HCT116 (cell line): ENCODE results near the gene DLD. TPM values are rescaled to one million over a fixed set of nuclear protein-coding genes. Genes with fewer than 3 reads are reported as not detected.

Experiments used
- ATAC-seq: fragments of 200-7000 bp; cut with Tn5 transposase; 2 replicates; pipeline ENCODE4 v1.9.1; 2020; ENCODE audit warnings: mild to moderate bottlenecking, moderate library complexity
- BruUV-seq: library from RNA; stranded (reverse); fragments of 400-500 nt; replicated peaks from 2 replicates; lab custom pipeline; 2021; lab: Mats Ljungman, UMichigan
- CTCF ChIA-PET: fragments of 300-600 bp; sonication (Branson Sonifier 250); formaldehyde crosslinking; loops from one replicate; lab custom pipeline; 2021; ENCODE audit warnings: antibody characterized with exemption; lab: Charles Lee
- POLR2A ChIA-PET: fragments of 300-600, 350-600 bp; sonication (Branson Sonifier 250); formaldehyde crosslinking; loops from one replicate; lab custom pipeline; 2021; ENCODE audit warnings: antibody characterized with exemption; lab: Charles Lee
- RAD21 ChIA-PET, 2 experiments: fragments of 300-600 bp; sonication (Branson Sonifier 250); formaldehyde crosslinking; loops; one replicate each; lab custom pipeline; 2023; ENCODE audit warnings: low total read pairs in 2 of 2; ENCODE audit not compliant: uncharacterized antibody in 2 of 2, unreplicated experiment in 2 of 2, low non-redundant PET in 1 of 2; lab: Charles Lee
- DNase-seq: peaks from one replicate; pipeline ENCODE4 v3.0.0-alpha.2; 2010; ENCODE audit warnings: low read depth, low spot score
- H2AFZ ChIP-seq: fragments of 200-600 bp; shearing (Covaris generic), sonication (generic); 2 replicates; pipeline ENCODE4 v1.6.1; 2017; ENCODE audit warnings: low read depth, mixed run types, mixed read lengths, antibody characterized with exemption, low read length; ENCODE audit not compliant: poor library complexity, severe bottlenecking
- H3K27ac ChIP-seq: 2 replicates; pipeline ENCODE4 v1.5.1; 2012; ENCODE audit warnings: low read depth, low read length
- H3K27me3 ChIP-seq: fragments of 200-600 bp; sonication (generic); 2 replicates; pipeline ENCODE4 v1.6.1; 2016; ENCODE audit warnings: mixed run types, low read length, mixed read lengths; ENCODE audit not compliant: insufficient read depth
- H3K36me3 ChIP-seq, 2 experiments: fragments of 200-500 bp in 1 of 2; fragments of 200-600 bp in 1 of 2; sonication (Bioruptor generic) in 1 of 2; sonication (generic) in 1 of 2; 2 replicates each; pipeline versions ENCODE4 v1.5.1 to v1.6.1; 2014 to 2016; ENCODE audit warnings: low read length in 2 of 2, inconsistent platforms in 1 of 2, mixed read lengths in 1 of 2, mixed run types in 1 of 2; ENCODE audit not compliant: insufficient read depth in 2 of 2, control insufficient read depth in 1 of 2
- H3K4me1 ChIP-seq, 2 experiments: fragments of 200-600 bp in 1 of 2; sonication (generic) in 1 of 2; 2 replicates each; pipeline versions ENCODE4 v1.5.1 to v1.6.1; 2012 to 2017; ENCODE audit warnings: low read length in 2 of 2, inconsistent platforms in 1 of 2, mild to moderate bottlenecking in 1 of 2, mixed read lengths in 1 of 2, mixed run types in 1 of 2, moderate library complexity in 1 of 2; ENCODE audit not compliant: insufficient read depth in 2 of 2, control insufficient read depth in 1 of 2
- H3K4me2 ChIP-seq: fragments of 200-600 bp; sonication (generic); 2 replicates; pipeline ENCODE4 v1.6.1; 2017; ENCODE audit warnings: mixed run types, low read length, mixed read lengths
- H3K4me3 ChIP-seq, 2 experiments: fragments of 200-600 bp in 1 of 2; sonication (generic) in 1 of 2; replicated peaks in 1 of 2; 2 replicates each; pipeline ENCODE4 v1.5.1; 2011 to 2016; ENCODE audit warnings: low read length in 2 of 2, control low read depth in 1 of 2, low read depth in 1 of 2, mild to moderate bottlenecking in 1 of 2, mixed read lengths in 1 of 2, mixed run types in 1 of 2
- H3K79me2 ChIP-seq: fragments of 200-600 bp; sonication (generic); 2 replicates; pipeline ENCODE4 v1.6.1; 2017; ENCODE audit warnings: mild to moderate bottlenecking, mixed run types, low read length, moderate library complexity, mixed read lengths; ENCODE audit not compliant: insufficient read depth
- H3K9ac ChIP-seq: fragments of 200-600 bp; sonication (generic); 2 replicates; pipeline ENCODE4 v1.6.1; 2016; ENCODE audit warnings: low read length, mixed read lengths
- H3K9me2 ChIP-seq: fragments of 200-600 bp; sonication (generic), shearing (Covaris generic); 2 replicates; pipeline ENCODE4 v1.6.1; 2017; ENCODE audit warnings: mixed run types, mild to moderate bottlenecking, moderate library complexity; ENCODE audit not compliant: insufficient read depth
- H3K9me3 ChIP-seq, 2 experiments: fragments of 200-500 bp in 1 of 2; fragments of 200-600 bp in 1 of 2; sonication (Bioruptor generic) in 1 of 2; sonication (generic) in 1 of 2; 2 replicates each; pipeline ENCODE4 v1.6.1; 2014 to 2017; ENCODE audit warnings: low read length in 2 of 2, mixed read lengths in 2 of 2, inconsistent platforms in 1 of 2, low read depth in 1 of 2, mild to moderate bottlenecking in 1 of 2, mixed run types in 1 of 2, moderate library complexity in 1 of 2; ENCODE audit not compliant: control insufficient read depth in 1 of 2, insufficient read depth in 1 of 2
- H4K20me1 ChIP-seq: fragments of 200-600 bp; sonication (generic), shearing (Covaris generic); 2 replicates; pipeline ENCODE4 v1.6.1; 2017; ENCODE audit warnings: mixed run types, mild to moderate bottlenecking, moderate library complexity; ENCODE audit not compliant: insufficient read depth
- CBX3 ChIP-seq: IDR thresholded peaks from 2 replicates; pipeline ENCODE4 v1.6.1; 2012; ENCODE audit warnings: low read depth
- EGR1 ChIP-seq: IDR thresholded peaks from 2 replicates; pipeline ENCODE4 v1.6.1; 2012; ENCODE audit warnings: low read depth
- ELF1 ChIP-seq: IDR thresholded peaks from 2 replicates; pipeline ENCODE4 v1.6.1; 2012; ENCODE audit warnings: low read depth, borderline replicate concordance
- EZH2 ChIP-seq: fragments of 200-600 bp; sonication (generic); IDR thresholded peaks from 2 replicates; pipeline ENCODE4 v1.6.1; 2017; ENCODE audit warnings: antibody characterized with exemption, mixed run types
- FOSL1 ChIP-seq: IDR thresholded peaks from 2 replicates; pipeline ENCODE4 v1.6.1; 2012; ENCODE audit warnings: low read depth
- JUND ChIP-seq: IDR thresholded peaks from 2 replicates; pipeline ENCODE4 v1.6.1; 2012
- POLR2A ChIP-seq: IDR thresholded peaks from 2 replicates; pipeline ENCODE4 v1.7.0; 2011; ENCODE audit warnings: borderline replicate concordance; ENCODE audit not compliant: insufficient read depth, insufficient read length; ENCODE audit errors: extremely low read depth
- REST ChIP-seq: IDR thresholded peaks from 2 replicates; pipeline ENCODE4 v1.6.1; 2012; ENCODE audit warnings: low read depth
- SIN3A ChIP-seq: IDR thresholded peaks from 2 replicates; pipeline ENCODE4 v1.6.1; 2012; ENCODE audit warnings: low read depth
- SRF ChIP-seq: IDR thresholded peaks from 2 replicates; pipeline ENCODE4 v1.6.1; 2012; ENCODE audit warnings: low read depth
- ZBTB33 ChIP-seq: IDR thresholded peaks from 2 replicates; pipeline ENCODE4 v1.6.1; 2011; ENCODE audit warnings: mild to moderate bottlenecking, low read length, moderate library complexity; ENCODE audit not compliant: insufficient replicate concordance; ENCODE audit errors: extremely low read depth
- ZNF274 ChIP-seq: fragments of 200-500 bp; sonication (Bioruptor generic); IDR thresholded peaks from 2 replicates; pipeline ENCODE4 v1.6.1; 2014; ENCODE audit warnings: mild to moderate bottlenecking, low read depth, low read length, inconsistent platforms
- intact Hi-C: fragments of 100-400 bp; cut with micrococcal nuclease; formaldehyde crosslinking; loops from 2 replicates; pipeline ENCODE4 v1.10.0; 2022
- total RNA-seq: library from RNA; stranded (reverse); gene quantifications from one replicate; pipeline ENCODE4 v1.2.1, GENCODE V29; 2021; ENCODE audit not compliant: unreplicated experiment

Gene DLD
- total RNA-seq, 1 experiment from 2014 or later = 104 TPM

- intact Hi-C loops = no loop called here
- DNase-seq (no peak), ATAC-seq (no peak)
- Histone ChIP-seq H3K27me3 (no peaks in the 10 kb centered on the region), H3K4me2 (no peak overlapping the region), H2AFZ (no peak overlapping the region)
- ChIA-PET CTCF (no interaction called here), RAD21 (no interaction called here), POLR2A (no interaction called here)
- no peak for TF ChIP-seq ELF1
- TF ChIP-seq SIN3A = no peak
- no peak for TF ChIP-seq JUND
- no peak for TF ChIP-seq EZH2
- no peak for TF ChIP-seq CBX3
- no peak for TF ChIP-seq ZBTB33
- TF ChIP-seq, all 23 proteins: peak for 0
- no peak overlapping the region for H3K27ac ChIP-seq
- peaks cover 24% of the 10 kb centered on the region for H3K79me2 ChIP-seq
- H3K9ac ChIP-seq = no peak overlapping the region
- no peaks in the 10 kb centered on the region for H3K9me2 ChIP-seq
- H3K36me3 ChIP-seq = peaks cover 32 to 38% of the 10 kb centered on the region in 2 experiments
- H3K4me3 ChIP-seq = no peak overlapping the region
- no peaks in the 10 kb centered on the region for H4K20me1 ChIP-seq
- H3K9me3 ChIP-seq = no peaks in the 10 kb centered on the region
- peaks cover 5 to 10% of the 10 kb centered on the region in 2 experiments; a peak in 3 of 4 replicates for H3K4me1 ChIP-seq
- BruUV-seq = no TSS peak
These were observed 23.8 kb downstream of the DLD start for GRCh38 chr7:107914831-107915230.

GRCh38 chr7:107915541-107915940 is 24.6 kb downstream of the DLD start:
- Histone ChIP-seq H3K27me3 (no peaks in the 10 kb centered on the region), H3K9me2 (no peaks in the 10 kb centered on the region), H3K36me3 (peaks cover 35 to 38% of the 10 kb centered on the region in 2 experiments), H4K20me1 (no peaks in the 10 kb centered on the region), H3K4me1 (peaks cover 5 to 10% of the 10 kb centered on the region in 2 experiments; a peak in 3 of 4 replicates), H3K4me2 (no peak overlapping the region), H2AFZ (no peak overlapping the region), H3K79me2 (peaks cover 24% of the 10 kb centered on the region), H3K27ac (no peak overlapping the region), H3K4me3 (no peak overlapping the region), H3K9ac (no peak overlapping the region), H3K9me3 (no peaks in the 10 kb centered on the region)
- TF ChIP-seq SRF (no peak), ELF1 (no peak), EZH2 (no peak), REST (no peak), EGR1 (no peak), ZNF274 (no peak), FOSL1 (no peak), POLR2A (no peak)
- ChIA-PET RAD21 (no interaction called here), POLR2A (no interaction called here), CTCF (no interaction called here)
- intact Hi-C loops = no loop called here
- DNase-seq = no peak
- BruUV-seq = no TSS peak
- ATAC-seq = no peak
